GM19238 (cell line): ENCODE measurements around the gene ZNF586.
"Not testable (repeated sequence)": the region's sequence is repeated elsewhere in the genome, so short reads cannot be mapped to it uniquely, and the experiment has no call there.

ENCODE experiments used
- DNase-seq: peaks from one replicate; pipeline ENCODE4 v3.0.0; 2011; ENCODE audit warnings: low spot score; ENCODE audit not compliant: insufficient read length

ZNF586 gene

GRCh38 chr19:57769345-57770131 lies at the start of gene ZNF586:
Gene ZNF586, plus strand, starts transcription at chr19:57769676. Its CDS starts 167 bp downstream, at chr19:57769843.
- DNase-seq, result peak; percentile 94

DNA sequence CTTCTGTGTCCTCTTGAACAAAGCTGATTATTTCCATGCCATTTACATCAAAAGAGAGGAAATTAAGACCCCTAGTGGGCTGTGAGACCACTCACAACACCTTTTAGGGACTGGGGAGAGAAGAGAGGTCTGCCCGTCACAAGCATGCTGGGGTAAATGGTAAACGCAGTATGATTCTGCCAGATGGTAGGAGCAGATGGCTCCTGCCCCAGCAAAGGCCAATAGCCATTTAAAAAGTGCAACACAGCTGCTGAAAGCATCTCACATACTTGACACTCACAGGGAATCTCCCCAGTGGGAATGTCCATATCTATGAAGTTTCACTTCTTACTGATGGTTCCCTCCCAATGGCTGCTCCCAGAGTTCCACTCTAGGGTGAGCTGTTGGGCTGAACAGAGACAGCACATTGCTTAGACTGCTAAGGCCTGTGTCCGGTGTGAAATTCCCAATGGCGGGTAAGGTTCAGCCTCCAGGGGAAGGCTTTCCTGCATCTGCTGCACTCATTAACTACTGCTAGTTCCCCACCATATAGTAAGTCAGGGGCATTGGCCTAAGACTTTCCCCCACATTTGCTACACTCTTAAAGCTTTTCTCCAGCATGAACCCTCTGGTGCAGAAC lies 49.5 kb upstream of the ZNF586 start:
- DNase-seq, result no peak

DNA sequence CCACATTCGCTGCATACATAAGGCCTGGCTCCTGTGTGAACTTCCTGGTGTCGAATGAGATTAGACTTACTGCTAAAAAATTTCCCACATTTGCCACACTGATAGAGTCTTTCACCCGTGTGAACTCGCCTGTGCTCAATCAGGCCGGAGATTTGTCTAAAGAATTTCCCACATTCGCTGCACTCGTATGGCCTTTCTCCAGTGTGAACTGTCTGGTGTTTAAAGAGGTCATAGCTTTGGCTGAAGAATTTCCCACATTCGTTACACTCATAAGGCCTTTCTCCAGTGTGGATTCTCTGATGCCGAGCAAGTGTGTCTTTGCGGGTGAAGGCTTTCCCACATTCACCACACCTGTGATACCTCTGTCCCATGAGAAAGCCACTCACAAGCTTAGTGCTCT lies 48.6 kb upstream of the ZNF586 start:
- no peak for DNase-seq

- DNase-seq, result not testable (repeated sequence)
These were observed 31.2 kb upstream of the ZNF586 start for GRCh38 chr19:57738320-57738719.

GRCh38 chr19:57738770-57739169 lies 30.7 kb upstream of the ZNF586 start:
- not testable (repeated sequence) for DNase-seq

DNA sequence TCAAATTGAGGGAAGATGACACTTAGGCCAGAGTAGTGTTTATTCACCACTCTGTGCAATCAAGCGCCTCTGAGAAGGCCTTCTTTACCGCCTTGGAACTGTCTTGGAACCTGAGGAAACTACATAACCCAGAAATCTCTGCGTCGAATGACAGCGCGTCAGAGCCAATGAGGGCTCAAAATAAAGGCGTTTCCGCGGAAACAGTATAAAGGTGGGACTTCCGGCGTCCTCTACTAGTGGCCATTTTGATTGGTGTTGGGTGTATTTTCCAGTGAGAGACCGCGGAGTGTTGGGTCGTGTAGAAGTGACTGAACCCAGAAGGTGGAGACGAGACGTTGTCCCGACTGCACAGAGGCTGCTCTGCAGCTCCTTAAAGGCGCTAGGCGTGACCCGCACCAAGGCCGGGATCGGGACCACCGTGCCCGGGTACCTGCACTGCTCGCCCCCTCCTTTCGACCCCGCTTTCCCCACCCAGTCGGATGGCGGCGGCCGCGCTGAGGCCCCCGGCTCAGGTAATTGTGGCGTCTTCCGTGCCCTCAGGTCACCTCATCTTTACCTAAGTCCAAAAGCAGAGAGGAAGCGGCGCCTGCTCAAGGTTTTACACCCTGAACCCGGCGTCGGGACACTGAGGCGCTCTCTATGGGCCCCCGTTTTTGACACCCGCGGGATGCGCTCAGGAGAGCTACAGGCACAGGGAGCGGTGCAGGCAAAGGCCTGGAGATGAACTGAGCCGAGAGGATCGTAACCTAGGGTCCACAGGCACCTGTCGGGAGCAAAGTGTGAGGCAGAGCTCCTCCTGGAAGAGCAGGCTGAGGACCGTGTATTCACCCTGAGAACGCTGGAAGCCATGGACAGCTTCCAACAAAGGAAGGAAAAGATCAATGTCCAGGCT lies 22.6 kb upstream of the ZNF586 start, which contains the start of gene ZNF776:
Gene ZNF776, plus strand, starts transcription at position 236 of the 892 bp plus-strand sequence. Its CDS starts 244 bp downstream, at position 480.
- peak; percentile 78 for DNase-seq

- no peak for DNase-seq
These were observed 22.0 kb upstream of the ZNF586 start for GRCh38 chr19:57747472-57747807.

- DNase-seq, result no peak
These were observed 21.4 kb upstream of the ZNF586 start for GRCh38 chr19:57748029-57748428.

- no peak for DNase-seq
These were observed 15.3 kb upstream of the ZNF586 start for GRCh38 chr19:57754091-57754673.

GRCh38 chr19:57755031-57755430 lies 14.4 kb upstream of the ZNF586 start:
- no peak for DNase-seq

- DNase-seq, result no peak
These were observed 11.5 kb upstream of the ZNF586 start for GRCh38 chr19:57757941-57758340.

DNA sequence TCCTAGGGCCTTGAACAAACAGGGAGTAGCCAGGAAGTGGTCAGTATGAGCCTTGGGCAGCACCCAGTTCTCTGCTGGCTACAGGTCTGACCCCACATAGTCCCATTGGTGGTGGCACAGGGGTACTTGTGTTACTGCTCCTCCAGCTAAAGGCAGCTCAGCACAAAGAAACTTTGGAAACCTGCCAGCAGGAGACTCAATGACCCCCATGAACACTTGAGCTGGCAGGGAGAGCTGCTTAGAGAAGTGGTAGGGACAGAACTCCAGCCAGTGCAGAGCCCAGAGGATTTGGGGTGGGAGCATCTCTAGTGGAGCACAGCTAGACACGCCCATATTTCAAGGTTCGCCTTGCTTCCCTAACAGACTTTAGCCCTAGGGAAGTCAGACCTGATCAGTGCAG lies 10.4 kb upstream of the ZNF586 start:
- DNase-seq, result no peak

DNA sequence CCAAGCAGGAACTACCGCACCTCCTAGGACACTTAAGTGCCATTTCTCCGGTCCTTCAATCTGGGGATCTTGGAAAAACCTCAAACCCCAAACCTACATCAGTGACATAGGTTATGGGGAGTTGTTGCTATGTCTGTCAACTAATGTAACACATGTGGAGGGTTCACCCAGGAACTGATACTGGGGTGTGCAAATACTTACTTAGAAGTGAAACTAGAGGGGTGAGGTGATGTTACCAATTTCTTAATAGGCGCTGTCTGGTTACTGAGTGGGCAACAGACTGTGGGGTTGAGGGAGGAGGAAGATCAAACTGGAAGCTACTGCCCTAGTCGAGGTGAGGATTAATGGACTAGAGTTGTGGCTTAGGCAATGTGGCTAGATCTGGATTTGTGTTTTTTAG lies 1.9 kb downstream of the ZNF586 start:
- no peak for DNase-seq

DNA sequence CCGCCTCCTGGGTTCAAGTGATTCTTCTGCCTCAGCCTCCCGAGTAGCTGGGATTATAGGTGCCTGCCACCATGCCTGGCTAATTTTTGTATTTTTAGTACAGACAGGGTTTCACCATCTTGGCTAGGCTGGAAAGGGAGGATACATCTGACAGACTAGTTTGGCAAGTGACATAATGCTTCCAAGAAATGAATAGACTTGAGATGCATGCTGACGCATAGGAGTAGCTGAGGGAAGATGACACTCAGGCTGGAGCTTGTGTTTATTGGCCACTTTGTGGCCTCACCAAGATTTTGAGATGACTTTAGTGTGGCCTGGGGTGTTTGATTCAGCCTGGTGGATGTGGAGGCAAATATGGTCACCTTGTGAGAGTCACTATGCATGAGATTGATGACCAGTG lies 4.0 kb downstream of the ZNF586 start:
- no peak for DNase-seq

DNA sequence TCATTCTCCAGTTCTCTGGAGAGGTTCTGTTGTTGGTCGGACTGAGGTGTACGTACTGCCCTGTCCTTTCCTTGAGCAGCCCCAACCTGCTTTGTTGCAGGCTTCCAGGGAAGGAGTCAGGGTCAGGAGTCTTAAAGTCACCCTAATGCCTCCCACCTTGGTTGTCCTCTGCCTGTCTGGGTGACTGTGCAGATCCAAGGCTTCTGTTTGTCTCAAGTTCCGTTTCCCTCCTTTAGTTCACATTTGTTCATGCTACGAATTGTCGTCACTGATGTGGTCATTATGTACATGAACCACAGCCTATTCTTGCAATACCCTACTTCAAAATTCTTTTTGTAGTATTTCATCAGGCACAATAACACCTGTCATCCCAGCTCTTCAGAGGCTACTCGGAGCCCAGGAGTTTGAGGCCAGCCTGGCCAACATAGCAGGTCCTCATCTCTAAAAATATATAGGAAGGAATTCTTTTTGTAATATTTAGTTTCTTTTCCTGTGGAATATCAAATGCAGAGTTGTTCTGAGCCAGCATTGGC lies 7.4 kb downstream of the ZNF586 start:
- no peak for DNase-seq

DNA sequence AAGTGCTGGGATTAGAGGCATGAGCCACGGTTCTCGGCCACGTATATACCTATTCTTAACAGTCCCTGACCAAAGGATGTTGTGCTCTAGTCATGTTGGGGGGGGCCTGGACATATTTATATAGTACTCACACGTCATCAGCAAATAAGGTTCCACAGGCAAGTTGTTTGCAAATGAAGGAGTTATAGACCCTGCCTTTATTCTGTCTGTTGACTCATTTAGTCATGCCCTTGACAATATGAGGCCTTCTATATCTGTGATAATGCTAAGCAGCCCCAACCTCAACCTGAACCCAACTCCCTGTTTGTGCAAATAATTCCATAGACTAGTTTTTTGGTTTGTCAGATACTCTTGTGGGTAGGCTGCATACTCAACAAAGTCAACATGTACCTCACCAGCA lies 8.9 kb downstream of the ZNF586 start:
- DNase-seq, result no peak

DNA sequence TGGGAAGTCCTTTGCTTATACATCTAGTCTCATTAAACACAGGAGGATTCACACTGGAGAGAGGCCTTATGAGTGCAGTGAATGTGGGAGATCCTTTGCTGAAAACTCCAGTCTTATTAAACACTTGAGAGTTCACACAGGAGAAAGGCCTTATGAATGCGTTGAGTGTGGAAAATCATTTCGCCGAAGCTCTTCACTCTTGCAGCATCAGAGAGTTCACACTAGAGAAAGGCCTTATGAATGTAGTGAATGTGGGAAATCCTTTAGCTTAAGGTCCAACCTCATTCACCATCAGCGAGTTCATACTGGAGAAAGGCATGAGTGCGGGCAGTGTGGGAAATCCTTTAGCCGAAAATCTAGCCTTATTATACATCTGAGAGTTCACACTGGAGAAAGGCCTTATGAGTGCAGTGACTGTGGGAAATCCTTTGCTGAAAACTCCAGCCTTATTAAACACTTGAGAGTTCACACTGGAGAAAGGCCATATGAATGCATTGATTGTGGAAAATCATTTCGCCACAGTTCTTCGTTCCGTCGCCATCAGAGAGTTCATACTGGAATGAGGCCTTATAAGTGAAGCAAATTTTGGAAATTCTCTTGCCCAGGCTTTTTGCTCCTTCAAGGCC lies 9.9 kb downstream of the ZNF586 start:
- DNase-seq, result no peak

DNA sequence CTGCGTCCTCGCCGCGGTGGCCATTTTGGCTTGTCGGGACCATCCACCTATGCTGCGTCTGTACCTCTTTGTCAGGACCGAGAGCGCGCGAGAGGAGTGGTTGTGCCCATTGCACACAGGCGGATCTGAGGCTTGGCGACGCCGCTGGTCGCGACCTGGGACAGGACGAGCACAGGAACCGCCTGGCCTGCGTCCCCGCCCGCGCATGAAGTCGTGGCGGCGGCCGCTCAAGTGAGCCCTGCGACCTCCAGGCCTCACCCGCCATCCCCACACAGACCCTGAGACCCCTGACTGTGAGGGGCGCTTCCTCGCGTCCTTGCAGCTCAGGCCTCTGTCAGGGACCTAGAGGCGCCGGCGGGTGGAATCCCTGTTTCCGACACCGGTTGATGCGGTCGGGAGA lies 16.8 kb downstream of the ZNF586 start:
- no peak for DNase-seq

DNA sequence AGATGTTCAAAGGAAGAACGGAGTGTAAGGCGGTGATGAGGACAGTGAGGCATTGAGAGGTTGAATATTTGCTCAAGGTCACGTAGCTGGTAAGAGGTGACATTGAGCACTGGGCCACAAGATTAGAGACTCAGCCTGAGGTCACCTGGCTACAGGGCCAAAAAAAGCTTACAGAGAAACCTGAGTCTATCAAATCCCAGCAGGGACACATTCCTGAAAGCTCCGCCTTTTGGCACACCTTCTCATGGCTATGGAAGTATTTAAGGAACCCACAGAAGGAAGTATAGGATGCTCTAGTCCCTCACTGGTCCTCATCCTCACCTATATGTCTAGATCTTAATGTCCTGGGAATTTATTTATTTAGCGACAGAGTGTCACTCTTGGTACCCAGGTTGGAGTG lies 17.4 kb downstream of the ZNF586 start:
- DNase-seq, result no peak

DNA sequence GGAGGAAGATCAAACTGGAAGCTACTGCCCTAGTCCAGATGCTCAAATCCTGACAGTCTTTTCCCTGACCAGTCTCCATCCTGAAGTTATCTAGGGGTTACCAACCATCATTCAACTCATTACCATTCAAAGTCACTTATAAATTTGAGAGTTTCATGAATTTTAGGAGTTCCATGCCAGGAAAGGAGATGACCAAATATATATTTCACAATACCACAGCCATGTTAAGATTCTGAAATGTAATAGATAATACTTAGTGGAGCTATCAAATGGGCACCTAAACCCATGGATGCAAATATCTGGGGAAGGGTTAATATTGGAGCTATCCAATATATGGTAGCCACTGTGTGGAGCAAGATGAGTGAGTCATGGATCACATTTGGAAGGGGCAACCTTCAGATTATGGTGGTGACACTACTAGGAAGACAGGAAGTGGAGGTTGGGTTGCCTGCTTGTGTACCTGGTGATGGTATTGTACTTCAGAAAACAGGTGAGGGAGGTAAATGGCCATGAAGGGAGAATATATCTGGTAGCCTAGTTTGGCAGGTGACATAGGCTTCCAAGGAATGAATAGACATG lies 18.7 kb downstream of the ZNF586 start:
- no peak for DNase-seq

- DNase-seq, result no peak
These were observed 19.8 kb downstream of the ZNF586 start for GRCh38 chr19:57789288-57789687.
